ENCODE measurements around the gene COL5A3. TPM values are rescaled to one million over a fixed set of nuclear protein-coding genes. Genes with fewer than 3 reads are reported as not detected.

Gene COL5A3
- polyA plus RNA-seq, 2 of the 4 experiments (the other 2 are of a cell fraction): 0.12 to 0.36 TPM

- Histone ChIP-seq H3K9me3 (no peaks in the 10 kb centered on the region), H3K4me2 (peak overlapping the region; percentile 73), H3K4me3 (no peak overlapping the region), H3K4me1 (peaks cover 30% of the 10 kb centered on the region), H3K27ac (peak overlapping the region; percentile 82 to 88)
- ChIA-PET POLR2A (no interaction called here), CTCF (interaction anchor here (2.0 kb wide), 1 partner anchor 9 kb away, joined by 14 read pairs; no protein-coding TSS in a partner anchor)
- DNase-seq (ENCODE audit: low read depth in 1 of 2, low spot score in 1 of 2) (peak; percentile 33 to 86), ATAC-seq (peak; percentile 80 to 89), FAIRE-seq (no peak)
- WGBS (ENCODE audit: missing lambda C conversion rate): 10% methylated on average over 5 of the region's 5 CpGs
- TF ChIP-seq E2F6 (IDR thresholded peaks at IDR 0.05; ENCODE audit: borderline replicate concordance, low read depth) (no peak), MYC (IDR thresholded peaks at IDR 0.05; ENCODE audit: borderline replicate concordance, low read length) (no peak), CEBPB (IDR thresholded peaks at IDR 0.05) (peak; percentile 74 to 75; a peak in 3 of 4 replicates), MAX (IDR thresholded peaks at IDR 0.05) (0 out of 2 replicates have a peak, but pooled peaks have one; percentile 25), GATA3 (IDR thresholded peaks at IDR 0.05; ENCODE audit: borderline replicate concordance) (no peak), JUN (IDR thresholded peaks at IDR 0.05) (peak in 1 of 2 experiments; percentile 48; a peak in 2 of 5 replicates), HMGXB4 (CRISPR knock-in tag; IDR thresholded peaks at IDR 0.05; ENCODE audit: borderline replicate concordance) (no peak), EP300 (IDR thresholded peaks at IDR 0.05) (peak; percentile 6 to 18; a peak in 2 of 5 replicates)
These were observed 26.3 kb upstream of the COL5A3 start for GRCh38 chr19:10036601-10037071.

- WGBS (ENCODE audit: missing lambda C conversion rate): 68% methylated on average over 8 of the region's 8 CpGs
- TF ChIP-seq MAX (IDR thresholded peaks at IDR 0.05): no peak
- no peak for TF ChIP-seq RNF2 (IDR thresholded peaks at IDR 0.05; ENCODE audit: borderline replicate concordance, low read depth)
- no peak for TF ChIP-seq HEYL (CRISPR knock-in tag; IDR thresholded peaks at IDR 0.05)
- TF ChIP-seq CBX8 (IDR thresholded peaks at IDR 0.05): no peak
- TF ChIP-seq ATOH8 (CRISPR knock-in tag; IDR thresholded peaks at IDR 0.05; ENCODE audit: low read depth): no peak
- no peak for TF ChIP-seq HDAC2 (IDR thresholded peaks at IDR 0.05)
- no peak for TF ChIP-seq KDM1A (IDR thresholded peaks at IDR 0.05; ENCODE audit: low read depth)
- no peak for TF ChIP-seq REST (IDR thresholded peaks at IDR 0.05)
- TF ChIP-seq CEBPB (IDR thresholded peaks at IDR 0.05): no peak
- TF ChIP-seq BHLHE40 (IDR thresholded peaks at IDR 0.05; ENCODE audit: low read depth, low read length): no peak
- no peak for TF ChIP-seq CBX2 (IDR thresholded peaks at IDR 0.05; ENCODE audit: borderline replicate concordance, low read depth)
- TF ChIP-seq CHD4 (IDR thresholded peaks at IDR 0.05; ENCODE audit: borderline replicate concordance): no peak
- no peak for TF ChIP-seq JUNB (IDR thresholded peaks at IDR 0.05)
- TF ChIP-seq HOXB13 (CRISPR knock-in tag; IDR thresholded peaks at IDR 0.05; ENCODE audit: low read depth): no peak
- TF ChIP-seq EHF (CRISPR knock-in tag; IDR thresholded peaks at IDR 0.05): no peak
- no peak for TF ChIP-seq SMC3 (IDR thresholded peaks at IDR 0.05)
- TF ChIP-seq NFE2L2 (conservative IDR thresholded peaks at IDR 0.05; ENCODE audit: low read length): no peak
- TF ChIP-seq JUN (IDR thresholded peaks at IDR 0.05): no peak
- POLR2A ChIA-PET: no interaction called here
- Histone ChIP-seq H3K27ac (peak overlapping the region in 1 of 2 experiments; percentile 35; a peak in 2 of 6 replicates), H3K9me3 (no peaks in the 10 kb centered on the region), H3K4me2 (no peak overlapping the region), H3K4me1 (peaks cover 30% of the 10 kb centered on the region), H3K4me3 (no peak overlapping the region)
- DNase-seq (ENCODE audit: low read depth in 1 of 2, low spot score in 1 of 2): no peak
- no peak for FAIRE-seq
- ATAC-seq: no peak
- CTCF ChIA-PET: interaction anchor here (1.0 to 1.7 kb wide), 2 partner anchors 95 to 101 kb away, joined by 3 to 4 read pairs; no protein-coding TSS in a partner anchor
These were observed 23.3 kb upstream of the COL5A3 start for GRCh38 chr19:10033614-10034013.
